HEK293T (cell line): Measurements from ENCODE around the gene AOPEP.

ENCODE experiments used
- CTCF ChIA-PET: fragments of 350-600 bp; formaldehyde crosslinking; extraction: SDS; loops from one replicate; lab custom pipeline; 2021; ENCODE audit warnings: antibody characterized with exemption, inconsistent platforms; lab: Yijun Ruan, JAX
- POLR2A ChIA-PET: fragments of 350-600 bp; formaldehyde crosslinking; extraction: SDS; loops from one replicate; lab custom pipeline; 2020; ENCODE audit warnings: antibody characterized with exemption, inconsistent platforms; lab: Yijun Ruan, JAX
- DNase-seq: peaks from one replicate; pipeline ENCODE4 v3.0.0; 2012; ENCODE audit warnings: mixed read lengths; ENCODE audit errors: extremely low spot score
- ARNT ChIP-seq: fragments of 450-650 bp; IDR thresholded peaks from 2 replicates; pipeline ENCODE4 v1.6.1; 2017; ENCODE audit warnings: mild to moderate bottlenecking
- BHLHE40 ChIP-seq: fragments of 450-650 bp; IDR thresholded peaks from 2 replicates; pipeline ENCODE4 v1.6.1; 2016; ENCODE audit warnings: mild to moderate bottlenecking, moderate library complexity, borderline replicate concordance
- CTBP1 ChIP-seq: fragments of 450-650 bp; IDR thresholded peaks from 2 replicates; pipeline ENCODE4 v1.6.1; 2016; ENCODE audit warnings: borderline replicate concordance
- ELF4 ChIP-seq: fragments of 450-650 bp; IDR thresholded peaks from 2 replicates; pipeline ENCODE4 v1.6.1; 2017; ENCODE audit warnings: antibody characterized with exemption
- FOXA1 ChIP-seq: fragments of 450-650 bp; IDR thresholded peaks from 2 replicates; pipeline ENCODE4 v1.6.1; 2016; ENCODE audit warnings: mild to moderate bottlenecking
- FOXK2 ChIP-seq: fragments of 450-650 bp; IDR thresholded peaks from 2 replicates; pipeline ENCODE4 v1.6.1; 2016; ENCODE audit warnings: mild to moderate bottlenecking
- FOXM1 ChIP-seq: fragments of 450-650 bp; IDR thresholded peaks from 2 replicates; pipeline ENCODE4 v1.6.1; 2017; ENCODE audit warnings: mild to moderate bottlenecking, borderline replicate concordance
- HDGF ChIP-seq: fragments of 450-650 bp; IDR thresholded peaks from 2 replicates; pipeline ENCODE4 v1.6.1; 2017; ENCODE audit warnings: antibody characterized with exemption, borderline replicate concordance
- L3MBTL2 ChIP-seq: fragments of 450-650 bp; conservative IDR thresholded peaks from 2 replicates; pipeline ENCODE4 v1.6.1; 2016; ENCODE audit warnings: mild to moderate bottlenecking
- LEF1 ChIP-seq: fragments of 450-650 bp; IDR thresholded peaks from 2 replicates; pipeline ENCODE4 v1.6.1; 2017; ENCODE audit warnings: mild to moderate bottlenecking, borderline replicate concordance
- NFRKB ChIP-seq: fragments of 450-650 bp; IDR thresholded peaks from 2 replicates; pipeline ENCODE4 v1.6.1; 2016; ENCODE audit warnings: mild to moderate bottlenecking, moderate library complexity
- SP1 ChIP-seq: fragments of 450-650 bp; IDR thresholded peaks from 2 replicates; pipeline ENCODE4 v1.6.1; 2017
- SUZ12 ChIP-seq: fragments of 450-650 bp; IDR thresholded peaks from 2 replicates; pipeline ENCODE4 v1.6.1; 2016; ENCODE audit warnings: mild to moderate bottlenecking
- TARDBP ChIP-seq: fragments of 450-650 bp; IDR thresholded peaks from 2 replicates; pipeline ENCODE4 v1.6.1; 2016
- ZNF384 ChIP-seq: fragments of 450-650 bp; IDR thresholded peaks from 2 replicates; pipeline ENCODE4 v1.6.1; 2016
- TF ChIP-seq, protein P1 (sequence below): fragments of 450-650 bp; IDR thresholded peaks from 2 replicates; pipeline ENCODE4 v1.6.1; 2016

AOPEP gene

DNA sequence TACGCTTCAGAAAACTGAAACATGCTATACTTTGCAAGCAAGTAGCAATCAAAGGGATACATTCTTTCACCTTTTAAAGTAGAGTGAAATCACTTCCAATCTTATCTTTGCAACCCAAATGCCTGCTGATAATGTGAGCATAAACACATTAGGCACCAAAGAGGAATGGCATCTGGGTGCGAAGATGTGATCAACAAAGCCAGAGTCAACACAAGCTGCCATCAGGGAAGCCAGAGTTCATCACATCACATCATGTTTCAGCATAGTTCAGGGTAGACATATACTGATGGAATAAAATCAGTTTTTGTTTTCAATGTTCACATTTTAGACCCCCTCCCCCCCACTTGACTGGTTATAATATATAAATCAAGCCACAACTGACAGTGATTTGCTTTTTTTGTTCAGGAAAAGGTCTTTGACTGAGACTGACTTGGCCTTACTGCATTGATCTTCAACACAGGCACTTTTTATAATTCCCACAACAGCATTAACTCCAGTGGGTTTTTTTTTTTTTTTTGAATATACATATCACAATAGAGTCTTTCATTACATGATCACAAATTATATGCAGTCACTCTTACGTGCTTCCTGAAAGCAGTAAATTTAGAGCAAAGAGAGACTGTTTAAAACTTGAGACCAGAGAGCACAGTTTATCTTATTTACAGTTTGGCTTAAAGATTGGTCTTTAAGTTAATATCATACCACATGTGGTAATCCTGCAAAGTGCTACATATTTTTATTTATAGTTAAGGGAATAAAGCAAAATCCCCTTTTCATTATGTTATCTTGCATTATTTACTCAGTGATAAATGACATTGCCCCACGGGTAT lies 20.3 kb downstream of the AOPEP start:
- ChIA-PET CTCF (no interaction called here), POLR2A (interaction anchor here (1.4 kb wide), 1 partner anchor 21 kb away, joined by 6 read pairs; the partner anchor contains the start of gene AOPEP)
- no peak for DNase-seq
- TF ChIP-seq FOXM1 (no peak), FOXK2 (no peak), SUZ12 (no peak), TARDBP (no peak), ARNT (no peak)
- TF ChIP-seq, protein P1, sequence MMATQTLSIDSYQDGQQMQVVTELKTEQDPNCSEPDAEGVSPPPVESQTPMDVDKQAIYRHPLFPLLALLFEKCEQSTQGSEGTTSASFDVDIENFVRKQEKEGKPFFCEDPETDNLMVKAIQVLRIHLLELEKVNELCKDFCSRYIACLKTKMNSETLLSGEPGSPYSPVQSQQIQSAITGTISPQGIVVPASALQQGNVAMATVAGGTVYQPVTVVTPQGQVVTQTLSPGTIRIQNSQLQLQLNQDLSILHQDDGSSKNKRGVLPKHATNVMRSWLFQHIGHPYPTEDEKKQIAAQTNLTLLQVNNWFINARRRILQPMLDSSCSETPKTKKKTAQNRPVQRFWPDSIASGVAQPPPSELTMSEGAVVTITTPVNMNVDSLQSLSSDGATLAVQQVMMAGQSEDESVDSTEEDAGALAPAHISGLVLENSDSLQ, result peak; percentile 74

DNA sequence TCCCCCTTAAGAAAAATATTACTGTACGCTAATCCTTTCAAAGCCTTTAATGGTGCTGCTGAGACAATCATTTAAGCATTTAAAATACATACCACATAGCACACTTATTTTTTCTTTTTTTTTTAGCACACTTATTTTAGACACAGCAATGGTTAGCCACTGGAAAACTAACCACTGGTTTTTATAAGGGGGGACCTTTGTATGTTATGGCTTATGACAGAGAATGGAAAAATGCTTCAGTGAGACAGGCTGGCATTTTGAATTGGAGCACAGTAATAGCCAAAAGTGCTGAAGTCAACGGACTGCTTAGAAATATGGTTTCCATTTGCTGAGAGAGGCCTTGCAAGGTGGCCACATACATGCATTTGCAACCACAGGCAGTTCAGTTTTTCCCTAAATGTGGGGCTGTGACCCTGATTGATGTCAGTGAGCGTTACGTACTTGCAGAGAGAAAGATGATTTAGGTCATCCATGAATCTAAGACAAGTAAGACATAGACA lies 28.5 kb downstream of the AOPEP start:
- ChIA-PET CTCF (interaction anchor here (0.7 kb wide), 1 partner anchor 36 kb away, joined by 3 read pairs; no protein-coding TSS in a partner anchor), POLR2A (no interaction called here)
- TF ChIP-seq ELF4 (no peak), L3MBTL2 (no peak), HDGF (no peak), SP1 (no peak), NFRKB (no peak), ZNF384 (no peak), BHLHE40 (no peak), TARDBP (no peak), LEF1 (no peak), SUZ12 (no peak), FOXM1 (no peak), ARNT (no peak), FOXK2 (no peak), CTBP1 (no peak)
- TF ChIP-seq, protein P1, result no peak
- DNase-seq, result no peak

DNA sequence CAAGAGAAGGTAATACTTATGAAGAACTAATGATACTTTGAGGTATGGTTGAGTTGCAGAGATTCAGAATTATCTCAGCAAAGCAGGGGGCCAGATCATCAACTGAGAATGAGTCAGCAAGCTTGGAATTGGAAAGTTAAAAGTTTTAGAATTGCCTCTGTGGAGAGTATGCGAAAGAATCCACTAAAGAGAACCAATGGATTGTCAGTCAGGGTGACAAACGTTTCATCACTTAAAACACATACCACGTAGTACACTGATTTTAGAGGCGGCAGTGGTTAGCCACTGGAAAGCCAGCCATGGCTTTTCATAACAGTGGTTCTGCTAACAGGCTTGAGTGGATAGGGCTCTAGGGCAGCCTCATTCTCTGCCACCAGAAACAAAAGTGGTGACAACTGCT lies 30.7 kb downstream of the AOPEP start:
- POLR2A ChIA-PET, result no interaction called here
- no peak for DNase-seq
- CTCF ChIA-PET, result no interaction called here
- no peak for TF ChIP-seq TARDBP
- no peak for TF ChIP-seq BHLHE40
- TF ChIP-seq SP1, result no peak
- TF ChIP-seq ELF4, result no peak

DNA sequence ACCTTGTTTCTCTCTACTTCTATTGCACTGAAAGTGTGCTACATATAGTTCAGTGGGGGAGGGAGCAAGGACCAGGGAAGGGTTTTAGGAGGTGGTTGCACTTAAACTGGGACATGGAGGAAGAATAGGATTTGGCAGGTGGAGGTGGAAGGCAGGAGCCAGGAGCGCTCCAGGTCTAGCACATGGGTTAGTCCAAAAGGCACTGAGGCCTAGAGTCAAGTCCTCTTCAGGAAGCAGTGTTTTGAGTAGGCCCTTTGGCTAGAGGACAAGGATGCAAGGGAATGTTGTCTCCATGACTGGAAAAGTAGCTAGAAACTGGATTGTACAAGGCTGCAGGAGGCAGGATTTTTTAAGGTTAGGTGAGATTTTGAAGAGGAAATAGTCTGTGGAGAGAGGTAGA lies 31.5 kb downstream of the AOPEP start:
- ChIA-PET POLR2A (no interaction called here), CTCF (no interaction called here)
- TF ChIP-seq CTBP1, result no peak
- no peak for TF ChIP-seq SUZ12
- TF ChIP-seq NFRKB, result no peak
- TF ChIP-seq, protein P1, result no peak
- no peak for TF ChIP-seq L3MBTL2
- TF ChIP-seq FOXA1, result no peak
- no peak for TF ChIP-seq ARNT
- no peak for TF ChIP-seq HDGF
- no peak for TF ChIP-seq ZNF384
- no peak for TF ChIP-seq SP1
- TF ChIP-seq BHLHE40, result no peak
- no peak for TF ChIP-seq TARDBP
- TF ChIP-seq LEF1, result no peak
- TF ChIP-seq ELF4, result no peak
- no peak for TF ChIP-seq FOXK2
- no peak for TF ChIP-seq FOXM1
- no peak for DNase-seq

DNA sequence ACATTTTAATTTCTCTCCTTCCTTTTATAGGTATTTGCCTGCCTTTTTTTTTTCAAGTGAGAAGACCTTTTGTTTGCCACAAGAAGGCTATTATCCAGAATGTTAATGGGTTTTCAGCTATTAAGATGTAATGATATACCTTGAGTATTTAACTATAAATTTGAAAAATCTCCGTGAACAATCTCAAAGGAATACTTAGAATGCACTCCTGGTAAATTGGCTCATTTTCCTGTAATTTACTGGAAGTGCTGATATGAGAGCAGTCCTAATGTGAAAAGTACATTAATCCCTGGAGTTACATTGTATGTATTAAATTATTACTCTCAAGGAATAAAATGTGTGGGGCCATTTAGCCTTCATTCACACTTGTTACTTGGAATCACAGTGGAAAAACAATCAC lies 32.4 kb downstream of the AOPEP start:
- DNase-seq, result no peak
- CTCF ChIA-PET, result interaction anchor here (1.2 kb wide), 1 partner anchor 373 kb away, joined by 5 read pairs; no protein-coding TSS in a partner anchor
- POLR2A ChIA-PET, result no interaction called here
- TF ChIP-seq ELF4 (no peak), SUZ12 (no peak), CTBP1 (no peak), HDGF (no peak), BHLHE40 (no peak), ARNT (no peak)

GRCh38 chr9:94760010-94760409 lies 33.5 kb downstream of the AOPEP start:
- DNase-seq, result no peak
- ChIA-PET POLR2A (no interaction called here), CTCF (interaction anchor here (1.2 kb wide), 1 partner anchor 372 kb away, joined by 5 read pairs; no protein-coding TSS in a partner anchor)
- TF ChIP-seq FOXA1 (no peak), NFRKB (no peak)
